Stimulated activated CD4-positive, alpha-beta T cell treated with anti-CD3 and anti-CD28 coated beads, Interleukin-15, amount 100 ng/mL, for 48 hours (primary cell): Measurements from ENCODE around the gene NFKBIE.

ENCODE experiments used
- DNase-seq, 2 donors: peaks; one replicate each; pipeline ENCODE4 v3.0.0-alpha.2; 2020; ENCODE audit warnings: low read depth in 2 of 2

Gene NFKBIE

GRCh38 chr6:44272999-44273566, 7.7 kb upstream of the NFKBIE start:
- no peak for DNase-seq

DNA sequence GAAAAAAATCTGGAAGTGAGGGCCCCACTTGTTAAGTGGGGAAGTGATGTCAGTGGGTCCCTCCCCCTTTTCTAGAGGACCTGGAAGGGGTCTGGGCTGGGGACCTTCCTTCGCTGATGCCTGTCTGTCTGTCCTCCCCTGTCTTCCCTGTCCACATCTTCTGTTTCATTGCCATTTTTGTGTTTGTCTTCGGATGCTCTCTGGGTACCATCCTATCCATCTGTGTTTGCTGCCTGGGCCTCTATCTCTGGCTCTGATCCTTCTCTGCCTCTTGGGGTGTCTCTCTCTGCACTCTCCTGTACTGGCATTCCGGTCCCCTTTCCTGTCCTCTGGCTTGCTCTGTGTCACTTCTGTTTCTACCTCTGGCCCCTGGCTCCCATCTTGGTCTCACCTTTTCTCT, 7.2 kb upstream of the NFKBIE start:
- DNase-seq: no peak

DNA sequence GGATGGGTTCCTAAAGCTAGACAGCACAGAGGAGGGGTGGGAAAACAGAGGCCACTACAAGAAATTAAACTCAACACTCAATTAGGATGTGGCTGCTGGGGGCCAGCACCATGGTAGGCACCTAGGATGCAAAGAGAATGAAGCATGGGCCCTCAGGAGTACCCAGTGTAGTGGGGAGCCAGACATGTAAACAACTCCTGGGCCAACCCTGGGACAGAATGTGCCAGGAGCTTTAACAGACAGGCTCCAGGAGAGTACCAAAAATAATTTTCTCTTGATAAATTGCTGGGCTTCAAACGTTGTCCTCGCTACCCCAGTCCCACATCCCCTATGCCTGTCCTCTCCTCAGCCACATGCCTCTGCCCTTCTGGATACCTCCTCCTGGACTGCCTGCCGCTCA, 6.6 kb upstream of the NFKBIE start:
- DNase-seq: no peak

DNA sequence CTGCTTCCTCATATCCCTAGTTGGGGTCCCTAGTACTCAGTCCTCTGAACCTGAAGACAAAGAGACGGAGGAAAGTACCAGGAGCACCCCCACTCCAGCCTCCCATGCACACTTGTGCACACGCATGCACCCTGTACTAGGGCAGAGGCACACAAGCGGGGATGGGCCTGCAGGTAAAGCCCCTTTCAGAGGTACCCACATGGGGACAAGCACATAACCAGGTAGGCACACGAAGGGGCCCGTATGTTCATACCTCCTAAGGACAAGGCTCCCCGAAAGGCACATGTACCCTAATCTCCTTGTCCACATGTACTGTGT, 6.0 kb upstream of the NFKBIE start:
- no peak for DNase-seq

DNA sequence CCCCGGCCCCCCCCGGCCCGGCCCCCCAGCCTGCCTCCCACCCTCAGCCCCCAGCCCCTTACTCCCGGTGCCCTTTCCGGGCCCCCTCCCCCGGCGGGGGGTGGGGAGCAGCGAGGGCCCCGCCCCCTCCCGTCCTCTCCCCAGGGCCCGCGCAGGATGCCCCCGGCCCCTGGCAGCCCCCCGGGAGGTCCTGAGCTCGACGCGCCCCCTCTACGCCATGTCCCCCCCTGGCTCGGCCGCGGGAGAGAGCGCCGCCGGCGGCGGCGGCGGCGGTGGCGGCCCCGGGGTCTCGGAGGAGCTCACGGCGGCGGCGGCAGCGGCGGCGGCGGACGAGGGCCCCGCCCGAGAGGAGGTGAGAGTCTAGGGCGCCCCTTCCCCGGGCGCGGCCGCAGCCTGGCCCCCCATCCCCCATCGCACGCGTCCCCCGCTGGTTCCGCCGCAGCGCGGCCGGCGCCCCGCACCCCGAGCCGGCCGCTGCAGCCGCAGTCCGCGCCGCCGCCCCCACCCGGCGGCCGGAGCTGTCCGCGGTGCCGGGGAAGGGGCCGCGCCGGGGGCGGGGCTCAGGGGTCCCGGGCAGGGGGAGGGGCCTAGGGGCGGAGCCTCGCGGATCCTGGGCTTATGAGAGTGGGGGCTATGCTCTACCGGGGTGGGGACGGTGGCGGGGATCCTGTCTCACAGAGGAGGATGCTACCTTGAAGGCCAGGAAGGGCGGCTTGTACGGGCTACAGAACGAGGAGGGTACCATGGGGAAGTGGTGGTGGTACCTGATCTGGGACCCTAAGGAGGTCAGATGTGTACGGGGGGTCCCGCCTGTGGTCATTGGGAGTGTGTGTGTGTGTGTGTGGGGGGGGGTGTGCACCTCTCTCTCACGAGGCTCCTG, 5.4 kb upstream of the NFKBIE start:
- DNase-seq: no peak

DNA sequence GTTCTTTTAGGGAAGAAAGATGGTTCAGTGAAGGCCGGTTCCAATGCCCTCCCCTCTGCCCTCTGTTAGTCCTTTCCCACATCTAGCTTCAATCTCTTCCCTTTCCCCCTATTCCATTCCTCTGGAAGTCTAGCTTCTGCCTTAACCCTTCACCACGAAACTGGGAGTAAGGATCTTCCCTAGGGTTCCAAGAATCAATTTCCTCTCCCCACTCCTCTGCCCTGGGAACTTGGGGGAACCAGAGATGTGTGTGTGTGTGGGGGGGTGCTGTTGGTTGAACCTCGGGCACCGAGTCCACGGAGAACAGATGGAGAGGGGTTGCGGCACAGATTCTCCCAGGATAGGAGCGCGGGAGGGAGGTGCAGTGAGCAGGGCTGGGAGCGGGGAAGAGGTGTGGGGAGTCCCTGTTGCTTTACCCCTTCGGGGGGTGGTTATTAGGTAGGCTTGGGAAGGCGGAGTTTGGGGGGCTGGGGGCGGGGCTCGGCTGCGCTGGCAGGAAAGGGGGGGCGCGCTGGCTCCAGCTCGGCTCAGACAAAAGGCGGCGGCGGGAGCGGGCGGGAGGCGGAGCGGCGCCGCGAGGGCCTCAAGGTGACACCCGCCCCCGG, 4.7 kb upstream of the NFKBIE start, which contains the start of gene TMEM151B:
TMEM151B (plus strand) TSS at position 530 of the 605 bp plus-strand sequence. CDS start 293 bp downstream, outside the sequence.
- DNase-seq: no peak

GRCh38 chr6:44269178-44269920, 4.0 kb upstream of the NFKBIE start:
- DNase-seq: no peak

DNA sequence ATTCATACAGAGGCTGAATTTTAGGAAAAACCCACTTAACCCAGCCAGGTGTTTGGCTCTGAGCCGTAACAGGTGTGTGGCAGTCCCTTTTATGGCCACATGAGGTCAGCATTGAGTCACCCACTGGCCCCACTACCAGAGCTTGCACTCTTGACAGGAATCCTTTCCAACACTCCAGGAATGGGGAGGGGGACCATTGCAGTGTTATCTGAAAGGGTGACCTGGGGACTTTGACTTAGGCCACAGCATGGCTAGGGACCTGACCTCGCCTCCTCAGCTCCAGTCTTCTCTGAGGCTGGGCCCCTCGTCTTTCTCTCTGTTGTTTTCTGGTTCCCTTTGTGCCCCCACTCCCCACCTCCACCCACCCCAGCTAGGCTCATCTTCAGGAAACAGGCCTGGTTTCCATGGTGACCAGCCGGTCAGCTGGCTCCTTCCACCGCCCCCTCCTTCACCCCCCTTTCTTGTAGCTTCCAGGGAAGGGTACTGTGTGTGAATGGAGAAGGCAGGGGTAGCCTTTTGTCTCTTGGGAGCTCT, 2.8 kb upstream of the NFKBIE start:
- no peak for DNase-seq

DNA sequence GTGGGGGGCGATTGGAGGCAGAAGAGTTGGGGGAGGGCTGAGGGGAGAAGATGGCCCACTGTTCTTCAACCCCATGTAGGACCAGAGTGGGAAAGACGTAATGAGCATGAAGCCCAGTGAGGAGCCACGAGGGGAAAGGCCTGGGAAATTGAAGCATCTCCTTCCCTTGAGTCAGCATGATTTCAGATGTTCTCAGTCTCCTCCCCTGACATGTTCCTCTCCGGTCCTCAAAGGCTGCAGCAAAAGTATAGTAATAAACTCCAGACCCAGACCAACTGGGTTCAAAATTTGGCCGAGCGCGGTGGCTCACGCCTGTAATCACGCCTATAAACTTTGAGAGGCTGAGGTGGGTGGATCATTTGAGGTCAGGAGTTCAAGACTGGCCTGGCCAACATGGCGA, 1.9 kb upstream of the NFKBIE start:
- no peak for DNase-seq

DNA sequence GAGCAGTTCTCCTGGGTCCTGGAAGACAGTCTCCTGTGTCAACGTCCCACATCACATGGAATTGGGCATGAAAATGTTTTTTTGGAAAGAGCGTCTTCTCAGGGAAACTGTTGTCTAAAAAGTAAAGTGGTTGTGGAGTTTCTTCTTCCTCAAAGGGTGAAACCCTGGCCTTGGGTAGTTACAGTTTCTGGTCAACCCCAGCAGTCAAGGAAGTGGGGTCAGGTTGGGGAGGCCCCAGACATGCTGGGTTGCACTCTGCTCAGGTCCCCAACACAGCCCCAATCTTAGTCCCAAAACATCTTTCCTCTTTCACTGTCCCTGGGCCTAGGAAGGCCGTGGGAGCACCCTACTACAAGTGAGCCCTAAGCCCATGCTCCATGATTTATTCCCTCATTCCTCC, 996 bp upstream of the NFKBIE start:
- DNase-seq: no peak

DNA sequence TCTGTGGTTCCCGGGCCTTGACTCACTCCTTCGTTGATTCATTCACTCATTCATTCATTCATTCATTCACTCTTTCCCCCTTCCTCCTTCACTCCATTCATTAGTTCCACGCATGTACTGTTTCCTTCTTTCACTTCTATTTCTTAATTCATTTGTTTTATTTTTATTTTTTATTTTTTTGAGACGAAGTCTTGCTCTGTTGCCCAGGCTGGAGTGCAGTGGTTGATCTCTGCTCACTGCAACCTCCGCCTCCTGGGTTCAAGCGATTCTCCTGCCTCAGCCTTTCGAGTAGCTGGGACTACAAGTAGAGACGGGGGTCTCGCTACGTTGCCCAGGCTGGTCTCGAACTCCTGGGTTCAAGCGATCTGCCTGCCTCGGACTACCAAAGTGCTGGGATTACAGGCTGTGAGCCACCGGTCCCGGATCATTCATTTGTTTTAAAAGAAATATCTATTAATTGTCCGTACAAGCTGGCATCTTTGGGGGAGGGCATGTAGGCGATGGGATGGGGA, 427 bp upstream of the NFKBIE start:
- DNase-seq: no peak

DNA sequence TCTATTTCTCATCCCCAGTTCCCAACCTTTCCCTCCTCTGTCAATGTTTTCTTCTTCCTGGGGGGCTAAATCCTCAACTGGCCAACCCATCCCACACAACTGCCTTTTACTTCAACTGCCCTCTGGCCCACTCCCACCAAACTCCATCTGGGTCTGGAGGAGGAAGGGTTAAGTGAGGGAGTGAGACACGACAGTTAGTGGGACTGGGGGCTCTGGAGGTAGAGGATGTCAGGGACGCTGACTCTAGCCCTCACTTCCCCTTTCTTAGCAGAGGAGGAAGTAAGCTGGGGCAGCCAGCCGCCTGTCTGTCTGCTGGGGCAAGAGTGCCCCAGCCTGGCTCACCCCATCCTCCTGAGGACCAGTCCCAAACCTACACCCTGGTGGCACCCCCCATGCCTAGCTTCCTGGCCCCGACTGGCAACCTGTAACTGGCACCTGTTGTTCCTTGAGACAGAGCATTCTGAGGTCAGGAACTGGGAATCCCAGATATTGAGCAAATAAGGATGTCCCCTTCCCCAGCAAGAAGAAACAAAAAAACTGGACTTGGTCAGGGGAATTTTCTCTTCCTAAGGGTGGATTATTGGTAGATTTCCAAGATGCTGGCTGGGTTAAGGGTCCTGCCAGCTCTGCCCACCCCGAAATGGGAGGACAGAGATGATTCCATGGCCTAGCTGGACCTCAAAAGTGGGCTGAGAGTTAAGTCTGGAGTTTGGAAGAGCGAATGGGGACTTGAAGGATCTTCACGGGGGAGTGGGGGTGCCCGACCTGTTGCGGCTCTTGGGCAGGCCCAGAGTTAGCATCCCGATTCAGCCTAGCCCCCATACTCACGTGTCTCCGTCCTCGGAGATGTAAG, 971 bp downstream of the NFKBIE start:
- DNase-seq: no peak

DNA sequence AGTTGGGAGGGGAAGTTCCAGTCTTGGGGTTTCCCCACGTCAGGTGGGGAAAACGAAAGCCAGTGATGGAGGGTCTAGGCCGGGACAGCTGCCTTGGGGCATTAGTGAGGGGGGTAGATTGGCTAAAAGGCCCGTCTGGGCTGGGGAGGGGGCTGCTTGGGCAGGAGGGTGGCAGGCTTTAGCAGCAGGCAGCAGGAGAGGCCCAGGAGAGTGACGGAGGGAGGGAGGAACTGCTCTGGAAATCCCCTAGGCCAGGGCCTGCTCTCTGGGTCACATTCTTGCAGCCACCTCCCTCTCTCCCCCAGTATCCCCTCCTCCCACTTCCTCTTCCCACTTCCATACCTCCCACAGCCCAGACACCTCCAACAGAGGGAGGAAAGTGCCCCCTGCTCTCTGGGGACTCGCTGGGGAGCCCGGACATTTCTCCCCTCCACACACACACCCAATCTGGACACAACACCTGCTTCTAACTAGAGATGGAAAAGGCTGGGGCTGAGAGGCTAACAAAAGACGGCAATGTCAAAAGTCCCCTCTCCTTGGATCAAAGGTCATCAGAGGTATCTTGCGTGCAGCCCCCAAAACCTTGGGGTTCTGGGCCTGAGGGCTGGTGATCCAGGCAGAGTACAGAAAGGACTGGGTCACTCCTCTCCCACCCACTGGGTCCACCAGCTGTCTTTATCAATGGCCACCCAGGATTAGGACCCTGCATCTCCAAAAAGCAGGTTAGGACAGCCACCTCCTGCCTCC, 1.8 kb downstream of the NFKBIE start:
- no peak for DNase-seq

- DNase-seq: no peak
Measured at GRCh38 chr6:44262467-44263353, 2.6 kb downstream of the NFKBIE start.

DNA sequence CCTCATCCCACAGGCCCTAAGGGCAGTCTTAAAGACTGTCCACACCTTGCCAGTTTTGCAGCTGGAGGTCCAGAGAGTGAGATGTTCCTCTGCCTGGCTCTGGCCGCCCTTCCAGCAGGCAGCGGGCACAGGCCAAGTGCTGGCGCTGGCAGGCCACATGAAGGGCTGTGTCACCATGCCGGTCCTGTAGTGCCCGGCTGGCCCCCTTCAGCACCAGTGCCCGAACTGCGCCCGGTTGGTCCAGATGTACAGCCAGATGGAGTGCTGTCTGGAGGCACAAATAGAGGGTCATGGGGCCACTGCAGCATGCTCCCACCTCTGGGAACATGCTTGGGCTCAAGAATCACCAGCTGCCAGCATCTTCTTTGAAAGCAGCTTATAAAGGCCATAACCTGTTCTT, 3.8 kb downstream of the NFKBIE start:
- no peak for DNase-seq

DNA sequence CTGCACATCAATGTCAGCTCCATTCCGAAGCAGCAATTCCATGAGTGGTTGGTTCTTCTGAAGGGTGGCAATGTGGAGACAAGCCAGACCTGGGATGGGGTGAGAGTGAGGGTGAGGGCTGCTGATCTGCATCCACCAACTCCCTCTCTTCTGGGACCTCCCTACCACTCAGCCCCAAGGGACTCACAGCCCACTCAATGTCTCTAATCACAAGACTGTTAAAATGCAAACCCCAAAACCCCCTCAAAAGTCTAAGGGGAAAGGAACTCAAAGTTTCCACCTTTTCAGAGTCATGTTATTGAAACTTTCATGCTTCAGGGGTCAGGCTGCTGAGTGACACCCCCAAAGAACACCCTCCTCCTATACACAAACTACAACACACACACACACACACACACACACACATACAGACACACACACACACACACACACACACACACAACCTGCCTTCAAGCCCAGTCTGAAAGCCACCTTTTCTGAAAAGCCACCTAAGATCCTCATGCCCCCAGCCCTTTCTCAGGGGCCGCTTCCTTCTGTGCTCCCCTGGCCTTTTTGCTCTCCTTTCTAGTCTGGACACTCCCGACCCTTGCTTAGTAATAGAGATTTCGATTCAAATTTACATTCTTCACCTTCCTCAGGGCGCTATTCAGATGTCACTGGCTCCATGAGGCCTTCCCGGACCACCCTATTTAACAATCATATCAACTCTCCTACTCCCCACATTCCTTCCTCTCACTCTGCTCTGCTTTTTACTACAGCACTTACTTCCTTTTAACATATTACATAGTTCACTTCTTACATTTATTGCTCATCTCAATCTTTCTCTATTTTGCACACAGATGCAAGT, 4.7 kb downstream of the NFKBIE start:
- no peak for DNase-seq

DNA sequence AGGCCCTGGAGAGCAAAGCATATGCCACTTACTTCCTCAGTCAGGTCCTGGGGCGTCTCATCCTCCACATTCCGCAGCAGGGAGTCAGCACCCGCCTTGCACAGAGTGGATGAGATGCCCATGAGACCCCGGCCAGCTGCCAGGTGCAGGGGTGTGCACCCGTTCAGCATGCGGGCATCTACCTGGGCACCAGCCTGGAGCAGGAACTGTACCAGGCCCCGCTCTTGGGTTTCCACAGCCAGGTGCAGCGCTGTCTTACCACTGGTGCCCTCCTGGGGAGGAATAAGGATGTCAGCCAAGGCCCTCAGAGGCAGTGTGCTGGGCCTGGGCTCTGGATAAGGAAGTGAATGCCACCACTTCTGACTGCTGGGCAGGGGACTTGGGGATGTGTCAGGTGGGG, 5.3 kb downstream of the NFKBIE start:
- no peak for DNase-seq

- DNase-seq: no peak
Measured at GRCh38 chr6:44258921-44259320, 6.4 kb downstream of the NFKBIE start.
